HG03378 (cell line): ENCODE measurements around the gene RND1.
"Not testable (repeated sequence)": the region's sequence is repeated elsewhere in the genome, so short reads cannot be mapped to it uniquely, and the experiment has no call there.

Source experiments
- ATAC-seq: cut with Tn5 transposase; IDR thresholded peaks from one replicate; pipeline ENCODE4 v1.9.1; 2021; ENCODE audit warnings: mild to moderate bottlenecking, moderate library complexity; ENCODE audit not compliant: unreplicated experiment

The RND1 gene

DNA sequence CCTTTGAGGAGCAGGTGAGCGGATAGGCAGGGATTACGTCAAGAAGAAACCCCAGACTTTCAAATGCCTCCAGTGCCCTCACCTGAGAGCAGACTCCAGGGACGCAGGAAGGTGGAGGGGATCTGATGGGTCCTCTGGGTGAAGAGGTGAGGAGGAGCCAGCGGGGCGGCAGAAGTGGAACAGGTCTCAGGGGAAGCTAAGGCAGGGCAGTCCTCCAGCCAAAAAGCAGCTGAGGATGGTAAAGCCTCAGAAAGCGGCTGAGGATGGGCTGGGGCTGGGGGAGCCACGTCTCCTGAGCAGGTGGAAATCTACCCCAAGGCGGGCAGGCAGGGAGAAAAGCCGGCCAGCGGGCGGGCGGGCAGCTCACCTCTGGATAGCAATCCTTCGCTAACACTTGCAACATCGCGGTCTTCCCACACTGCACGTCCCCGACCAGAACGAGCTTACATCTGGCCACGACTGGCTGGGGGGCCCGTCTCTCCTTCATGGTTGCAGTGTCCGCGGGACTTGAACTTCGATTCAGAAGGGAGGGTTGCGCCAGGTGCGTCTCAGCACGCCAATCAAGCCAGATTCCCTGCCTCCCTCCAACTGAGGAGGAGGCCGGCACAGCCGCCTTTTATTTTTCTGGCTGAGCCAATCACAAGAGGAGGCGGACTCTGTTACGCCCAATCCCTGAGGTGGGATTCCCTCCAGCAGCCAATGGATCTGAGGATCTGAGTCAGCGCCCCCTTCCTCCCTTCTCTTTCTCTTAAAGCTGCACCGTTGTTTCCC lies at the start of gene RND1:
TSS of gene RND1 (minus strand) at position 590 of the 771 bp plus-strand sequence. CDS start at position 487, 103 bp downstream.
- ATAC-seq: peak; percentile 84

DNA sequence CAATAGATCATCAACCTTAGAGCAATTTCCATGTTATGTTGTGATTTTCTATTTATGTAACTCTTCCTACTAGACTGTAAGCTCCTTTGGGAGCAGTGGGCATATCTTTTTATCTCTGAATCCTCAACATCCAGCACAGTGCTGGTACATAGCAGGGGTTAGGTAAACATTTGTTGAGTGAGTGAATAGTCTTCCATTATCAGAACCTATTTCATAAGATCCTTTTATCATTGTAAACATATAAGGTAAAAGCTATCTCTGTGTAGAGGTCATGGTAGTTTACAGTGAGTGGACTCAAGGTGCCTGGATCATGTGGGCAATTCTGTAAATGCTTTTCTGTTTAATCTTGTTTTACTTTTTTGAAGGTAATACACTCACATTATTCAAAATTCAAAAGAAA lies 44.5 kb upstream of the RND1 start:
- no peak for ATAC-seq

DNA sequence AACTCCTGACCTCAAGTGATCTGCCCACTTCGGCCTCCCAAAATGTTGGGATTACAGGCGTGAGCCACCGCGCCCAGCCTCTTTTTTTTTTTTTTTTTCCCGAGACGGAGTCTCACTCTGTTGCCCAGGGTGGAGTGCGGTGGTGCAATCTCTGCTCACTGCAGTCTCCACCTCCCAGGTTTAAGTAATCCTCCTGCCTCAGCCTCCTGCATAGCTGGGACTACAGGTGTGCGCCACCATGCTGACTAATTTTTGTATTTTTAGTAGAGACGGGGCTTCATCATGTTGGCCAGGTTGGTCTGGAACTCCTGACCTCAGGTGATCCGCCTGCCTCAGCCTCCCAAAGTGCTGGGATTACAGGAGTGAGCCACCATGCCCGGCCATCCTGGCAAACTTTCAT lies 44.0 kb upstream of the RND1 start:
- ATAC-seq: not testable (repeated sequence)

DNA sequence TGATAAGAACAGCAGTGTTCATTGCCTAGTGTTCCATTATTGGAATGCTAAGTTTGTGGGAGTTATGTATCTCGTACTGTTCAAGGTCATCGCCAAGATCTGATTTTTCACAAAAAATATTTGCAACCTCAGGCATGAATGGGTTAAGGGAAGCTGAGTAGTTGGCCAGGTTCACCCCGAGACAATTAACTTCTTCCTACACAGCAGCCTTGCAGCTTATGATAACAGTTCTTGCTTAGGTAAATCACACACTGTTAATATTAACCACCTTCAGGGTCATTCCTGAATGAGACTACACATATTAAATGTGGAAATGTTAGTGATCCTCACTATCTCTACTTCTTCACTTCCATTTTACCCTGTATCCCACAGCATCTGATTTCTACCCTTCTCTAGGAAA lies 41.6 kb upstream of the RND1 start:
- ATAC-seq: no peak

DNA sequence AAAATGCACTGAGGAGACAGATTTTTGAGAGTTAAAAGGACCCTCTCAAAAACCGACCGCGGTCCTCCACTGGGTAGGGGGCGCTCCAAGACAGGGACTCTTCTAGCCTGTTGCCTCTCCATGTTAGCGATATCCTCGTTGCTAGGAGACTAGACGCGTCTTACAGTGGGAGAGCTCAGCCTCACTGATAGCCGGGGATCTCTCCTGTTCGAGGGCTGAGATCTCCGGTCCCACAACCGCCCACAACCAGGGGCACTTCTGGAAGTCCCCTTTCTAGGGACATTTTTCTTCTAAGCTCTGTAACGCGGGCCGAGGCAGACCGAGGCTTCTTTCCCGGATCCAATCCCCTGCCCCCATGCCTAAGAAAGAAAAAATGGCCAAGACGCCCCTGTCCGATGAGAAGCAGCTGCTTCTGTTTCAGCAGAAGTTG lies 38.3 kb upstream of the RND1 start:
- ATAC-seq: peak; percentile 78

DNA sequence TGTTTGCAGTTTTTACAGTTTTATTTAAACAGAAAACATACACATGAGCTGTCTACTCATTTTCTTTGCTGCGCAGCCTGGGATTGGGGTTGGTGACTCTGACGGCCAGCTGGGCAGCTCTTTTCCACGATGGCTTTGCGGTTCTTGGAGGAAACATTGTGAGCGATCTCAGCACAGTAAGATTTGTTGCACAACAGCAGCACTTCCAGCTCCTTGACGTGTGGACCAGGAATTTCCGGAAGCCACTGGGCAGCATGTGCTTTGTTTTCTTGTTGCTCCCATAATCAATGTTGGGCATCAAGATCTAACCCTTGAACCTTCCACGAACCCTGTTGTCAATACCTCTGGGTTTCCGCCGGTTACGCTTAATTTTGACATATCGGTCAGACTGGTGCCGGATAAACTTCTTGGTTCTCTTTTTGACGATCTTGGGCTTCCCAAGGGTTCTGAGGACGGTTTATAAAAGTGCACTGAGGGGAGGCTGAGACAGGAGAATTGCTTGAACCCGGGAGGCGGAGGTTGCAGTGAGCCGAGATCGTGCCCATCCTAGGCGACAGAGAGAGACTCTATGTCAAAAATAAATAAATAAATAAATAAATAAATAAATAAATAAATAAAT lies 37.8 kb upstream of the RND1 start:
- no peak for ATAC-seq

DNA sequence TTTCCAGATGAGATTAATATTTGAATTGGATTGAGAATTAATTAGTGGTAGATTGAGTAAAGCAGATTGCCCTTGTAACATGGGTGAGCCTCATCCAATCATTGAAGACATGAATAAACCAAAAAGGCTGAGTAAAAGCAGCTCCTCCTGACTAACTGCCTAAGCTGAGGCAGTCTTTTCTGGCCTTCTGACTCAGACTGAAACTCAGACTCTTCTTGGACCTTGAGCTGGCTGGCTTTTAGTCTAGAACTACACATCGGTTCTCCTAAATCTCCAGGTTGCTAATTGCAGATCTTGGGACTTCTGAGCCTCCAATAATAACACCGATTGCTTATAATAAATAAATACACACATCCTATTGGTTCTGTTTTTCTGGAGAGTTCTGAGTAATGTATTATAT lies 35.6 kb upstream of the RND1 start:
- ATAC-seq: no peak

DNA sequence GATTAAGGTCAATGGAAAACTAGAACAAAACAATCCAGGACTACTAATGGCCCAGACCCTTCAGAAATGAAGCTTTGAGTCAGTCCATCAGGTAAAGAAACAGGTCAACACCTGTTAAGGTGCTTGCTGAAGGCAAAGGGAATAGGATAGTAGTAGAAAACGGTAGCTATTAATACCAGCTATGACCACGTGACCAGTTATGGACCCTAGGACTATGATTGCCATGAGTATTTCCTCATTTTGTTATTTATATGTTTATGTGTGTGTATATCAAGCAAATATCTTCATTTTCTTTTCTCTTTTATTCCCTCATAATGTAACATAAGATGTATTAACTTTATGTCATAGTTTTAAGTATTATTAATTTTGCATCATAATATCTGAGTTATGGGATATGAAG lies 34.0 kb upstream of the RND1 start:
- no peak for ATAC-seq

DNA sequence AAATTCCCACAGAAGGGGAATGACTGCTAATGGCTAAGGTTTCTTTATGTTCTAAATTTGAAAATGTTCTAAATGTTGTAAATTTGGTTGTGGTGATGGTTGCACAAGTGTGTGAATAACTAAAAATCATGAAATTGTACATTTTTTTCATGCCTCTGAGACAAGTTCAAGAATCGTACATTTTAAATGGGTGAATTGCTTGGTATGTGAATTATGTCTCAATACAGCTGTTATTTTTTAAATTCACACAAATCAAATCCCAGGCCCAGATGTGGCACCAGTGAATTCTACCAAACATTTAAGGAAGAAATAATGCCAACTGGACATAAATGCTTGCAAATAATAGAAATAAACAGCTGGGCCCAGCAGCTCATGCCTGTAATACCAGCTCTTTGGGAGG lies 28.6 kb upstream of the RND1 start:
- no peak for ATAC-seq

DNA sequence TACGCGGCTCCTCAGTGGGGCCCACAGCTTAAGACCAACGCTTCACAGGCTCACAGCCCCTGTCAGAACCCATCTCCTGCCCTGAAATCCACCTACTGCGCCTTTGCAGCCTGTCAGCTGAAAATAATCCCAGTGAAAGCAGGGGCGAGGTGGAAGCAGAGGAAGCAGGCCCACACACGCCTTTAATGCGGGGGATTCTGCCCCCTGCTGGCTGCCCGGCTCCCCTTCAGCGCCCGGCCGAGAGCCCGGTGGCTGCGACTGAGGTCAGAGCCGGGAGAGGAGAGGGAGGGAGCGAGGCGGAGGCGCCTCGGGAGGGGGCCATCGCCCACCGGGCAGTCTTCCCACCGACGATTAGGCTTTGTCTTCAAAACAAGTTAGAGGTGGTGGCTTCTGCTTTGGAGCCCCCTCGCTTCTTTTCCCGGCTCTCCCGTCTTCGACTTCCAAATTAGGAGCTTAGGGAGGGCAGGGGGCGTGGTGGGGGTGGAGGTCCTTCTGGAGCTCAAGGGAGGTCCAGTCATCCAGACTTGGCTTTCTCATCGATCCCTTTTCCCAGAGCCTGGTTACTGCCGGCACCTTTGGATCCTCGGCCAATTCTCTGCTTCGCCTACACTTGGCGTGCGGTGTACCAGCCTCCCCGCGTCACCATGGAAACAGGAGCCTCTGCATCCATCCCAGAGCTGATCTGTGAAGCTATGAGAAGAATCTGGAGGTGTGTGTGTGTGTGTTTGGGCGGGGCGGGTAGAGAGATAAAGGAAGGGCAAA lies 25.2 kb upstream of the RND1 start:
- no peak for ATAC-seq

DNA sequence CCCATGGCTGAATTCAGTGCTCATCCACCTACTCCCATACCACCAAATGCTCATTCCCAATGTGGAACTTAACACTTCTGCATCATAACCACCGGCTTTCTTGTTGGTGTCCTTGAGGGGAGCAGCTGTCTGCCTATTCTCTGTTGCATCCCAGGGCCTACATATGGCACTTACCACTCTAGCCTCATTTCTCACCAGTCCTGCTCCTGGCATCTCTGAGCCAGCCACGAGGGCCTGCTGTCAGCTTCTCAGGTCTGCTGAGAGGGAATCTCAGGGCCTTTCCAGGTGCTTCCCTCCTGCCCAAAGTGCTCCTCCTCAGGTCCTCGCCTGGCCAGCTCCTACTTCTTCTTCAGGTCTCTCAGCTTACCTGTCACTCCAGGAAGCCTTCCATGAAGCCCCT lies 24.0 kb upstream of the RND1 start:
- no peak for ATAC-seq

DNA sequence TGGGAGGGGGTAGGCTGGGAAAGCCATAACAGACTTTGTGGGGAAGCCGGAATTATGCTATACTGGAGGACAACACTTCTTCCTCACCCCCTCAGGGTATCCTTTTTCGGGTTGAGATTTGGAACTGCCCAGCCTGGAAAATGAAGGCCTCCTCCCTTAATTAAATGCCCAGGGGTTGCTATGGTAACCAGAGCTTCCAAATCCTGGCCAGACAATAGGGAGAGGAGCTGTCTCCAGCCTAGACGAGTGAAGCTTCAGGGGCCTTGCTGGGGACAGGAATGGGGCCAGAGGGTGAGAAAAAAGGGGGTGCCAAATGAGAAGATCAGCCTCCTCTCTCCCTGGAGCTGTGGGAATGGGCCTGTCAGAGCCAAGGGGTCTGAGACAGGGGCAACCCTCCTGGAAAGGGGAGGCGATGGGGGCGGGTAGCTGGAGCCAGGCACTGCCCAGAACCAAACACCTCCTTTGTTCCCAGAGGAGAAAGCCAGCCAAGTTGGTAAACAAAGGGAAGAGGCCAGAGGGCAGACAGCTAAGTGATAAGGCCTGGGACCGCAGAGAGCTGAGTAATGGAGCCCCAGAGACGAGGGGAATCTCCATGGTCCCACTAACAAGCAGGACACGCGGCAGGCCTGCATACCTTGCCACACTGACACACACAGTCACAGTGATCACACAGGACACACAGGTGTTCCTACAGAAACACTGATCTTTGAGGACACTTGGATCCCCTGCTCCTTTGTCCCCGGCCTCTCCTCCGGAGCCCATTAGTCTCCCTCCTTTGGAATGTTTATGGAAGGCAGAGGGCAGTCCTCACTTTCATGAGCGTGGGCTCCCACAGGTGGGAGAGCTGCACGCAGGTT lies 17.9 kb upstream of the RND1 start:
- ATAC-seq: no peak

DNA sequence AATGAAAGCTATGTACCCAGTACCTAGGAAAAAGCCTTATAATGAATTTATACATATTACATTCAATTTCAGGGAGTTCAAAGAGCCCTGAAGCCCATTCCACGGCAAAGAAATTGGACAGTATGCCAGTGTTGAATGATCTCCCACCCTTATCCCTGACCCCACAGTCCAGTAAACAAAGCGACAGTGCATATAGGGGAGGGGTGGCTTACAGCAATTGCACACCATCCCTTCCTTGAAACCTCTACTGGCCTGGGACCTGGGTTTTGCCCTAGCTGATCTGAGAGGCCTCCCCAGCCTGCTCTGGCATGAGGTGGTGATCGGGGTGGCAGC lies 17.3 kb upstream of the RND1 start:
- no peak for ATAC-seq

DNA sequence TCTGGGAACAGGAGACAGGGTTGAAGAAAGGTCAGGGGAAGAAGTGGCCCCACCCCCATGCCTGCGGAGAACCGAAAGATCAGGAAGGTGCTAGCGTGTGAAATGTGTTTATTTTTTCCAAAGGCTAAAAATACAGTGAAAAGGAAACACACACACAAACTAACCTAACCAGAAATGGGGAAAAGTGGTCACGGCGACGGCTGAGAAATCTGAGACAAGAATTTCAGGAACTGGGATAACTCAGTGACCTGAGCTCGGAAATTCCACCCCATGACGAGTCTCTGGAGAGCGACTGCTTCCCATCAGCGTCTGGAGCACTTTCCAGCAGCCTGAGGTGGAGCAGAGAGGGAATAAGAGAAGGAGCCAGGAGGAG lies 16.6 kb upstream of the RND1 start:
- ATAC-seq: no peak

DNA sequence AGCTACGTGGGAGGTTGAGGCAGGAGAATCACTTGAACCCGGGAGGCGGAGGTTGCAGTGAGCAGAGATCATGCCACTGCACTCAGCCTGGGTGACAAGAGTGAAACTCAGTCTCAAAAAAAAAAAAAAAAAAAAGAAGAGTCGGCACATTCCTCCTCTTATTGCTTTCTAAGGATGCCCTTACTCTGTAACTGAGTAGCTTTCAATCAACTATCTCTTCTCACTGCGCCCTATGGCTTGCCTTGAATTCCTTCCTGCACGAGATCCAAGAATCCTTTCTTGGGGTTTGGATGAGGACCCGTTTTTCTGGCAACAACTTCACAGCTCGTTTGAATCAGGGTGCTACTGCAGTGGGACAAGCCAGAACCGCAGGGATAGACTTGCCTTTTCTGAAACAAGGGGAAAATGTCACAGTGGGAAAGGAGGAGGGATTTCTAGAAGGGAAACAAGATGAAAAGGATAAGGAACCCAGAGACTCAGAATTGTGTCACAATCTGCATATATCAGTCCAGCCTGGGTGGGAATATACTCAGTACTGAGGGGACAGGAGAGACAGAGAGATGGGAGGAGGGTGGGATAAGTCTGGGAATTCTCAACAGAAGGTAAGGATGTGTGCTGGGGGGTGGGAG lies 16.1 kb upstream of the RND1 start:
- no peak for ATAC-seq

DNA sequence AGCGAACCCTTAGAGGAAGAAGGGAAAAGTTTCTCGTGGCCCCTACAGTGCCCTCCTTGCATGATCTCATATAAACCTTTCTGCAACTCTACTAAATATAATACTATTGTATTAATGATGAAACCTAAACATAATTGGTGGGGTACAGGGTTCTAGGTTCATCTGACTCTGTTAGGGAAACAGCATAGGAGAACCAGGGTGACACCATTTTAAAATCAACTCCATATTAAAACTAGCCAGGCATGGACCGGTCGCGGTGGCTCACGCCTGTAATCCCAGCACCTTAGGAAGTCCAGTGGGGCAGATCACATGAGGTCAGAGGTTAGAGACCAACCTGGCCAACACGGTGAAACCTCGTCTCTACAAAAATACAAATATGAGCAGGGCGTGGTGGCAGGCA lies 15.0 kb upstream of the RND1 start:
- ATAC-seq: no peak

DNA sequence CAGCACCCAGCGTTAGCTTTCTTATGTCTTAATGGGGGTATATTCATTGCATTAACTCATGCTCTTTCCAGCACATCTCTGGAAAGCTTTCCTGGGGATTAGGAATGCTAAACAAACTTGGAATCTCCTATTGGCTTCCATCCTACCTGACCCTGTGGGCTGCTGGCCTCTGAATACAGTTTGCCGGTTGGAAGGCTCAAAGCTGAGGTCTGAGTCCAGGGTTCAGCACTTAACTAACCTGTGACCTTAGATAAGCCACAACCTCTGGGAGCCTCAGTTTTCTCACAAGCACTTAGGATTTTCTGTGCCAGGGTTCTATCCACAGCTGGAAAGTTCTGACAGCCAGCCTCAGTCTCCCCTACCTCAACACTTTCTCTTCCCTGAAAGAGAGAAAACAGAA lies 12.9 kb upstream of the RND1 start:
- no peak for ATAC-seq

DNA sequence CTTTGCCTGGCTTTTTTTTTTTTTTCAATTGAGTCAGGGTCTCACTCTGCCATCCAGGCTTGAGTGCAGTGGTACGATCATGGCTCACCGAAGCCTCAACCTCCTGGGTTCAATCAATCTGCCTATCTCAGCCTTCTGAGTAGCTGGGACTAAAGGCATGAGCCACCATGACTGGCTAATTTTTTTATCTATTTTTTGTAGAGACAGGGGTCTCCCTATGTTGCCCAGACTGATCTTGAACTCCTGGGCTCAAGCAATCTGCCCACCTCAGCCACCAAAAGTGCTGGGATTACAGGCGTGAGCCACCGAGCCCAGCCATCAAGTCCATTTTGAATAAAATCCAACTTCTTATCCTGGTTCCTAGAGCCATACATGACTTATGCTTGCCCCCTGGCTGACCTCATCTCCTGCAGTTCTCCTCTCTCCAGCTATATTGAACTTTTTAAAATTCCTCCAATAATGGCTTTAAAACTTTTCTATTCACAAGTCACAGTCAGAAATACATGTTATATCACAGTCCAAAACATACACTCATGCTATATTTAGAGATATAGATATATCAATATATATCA lies 10.4 kb upstream of the RND1 start:
- no peak for ATAC-seq

DNA sequence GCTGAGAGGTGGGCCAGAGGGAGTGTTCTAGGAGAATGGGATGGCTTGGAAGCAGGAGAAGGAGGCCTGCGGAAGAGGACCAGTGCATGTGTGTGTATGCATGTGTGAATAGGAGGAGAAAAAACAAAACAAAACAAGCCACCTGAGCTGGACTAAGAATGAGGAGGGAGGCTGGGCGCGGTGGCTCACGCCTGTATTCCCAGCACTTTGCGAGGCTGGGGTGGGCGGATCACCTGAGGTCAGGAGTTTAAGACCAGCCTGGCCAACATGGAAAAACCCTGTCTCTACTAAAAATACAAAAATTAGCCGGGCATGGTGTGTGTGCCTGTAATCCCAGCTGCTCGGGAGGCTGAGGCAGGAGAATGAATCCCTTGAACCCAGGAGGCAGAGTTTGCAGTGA lies 7.9 kb upstream of the RND1 start:
- ATAC-seq: not testable (repeated sequence)

DNA sequence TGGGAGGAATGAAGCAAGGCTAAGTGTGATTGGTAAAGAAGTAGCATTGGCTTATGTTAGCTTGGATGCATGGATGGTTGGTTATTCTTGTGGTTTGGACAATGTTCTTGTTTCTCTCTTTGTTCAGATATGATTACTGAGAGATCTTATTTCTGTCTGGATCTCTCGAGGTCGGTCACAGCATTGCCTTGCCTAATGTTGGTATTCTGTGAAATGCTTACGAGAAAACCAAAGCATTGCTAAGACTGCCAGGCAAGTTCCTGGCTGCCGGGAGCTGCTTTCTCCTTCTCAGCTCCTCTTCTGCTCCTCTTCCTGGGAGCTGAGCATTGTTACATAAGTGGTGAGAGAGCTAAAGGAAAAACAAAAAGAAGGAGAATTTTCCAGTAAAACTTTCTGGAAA lies 7.4 kb upstream of the RND1 start:
- ATAC-seq: no peak
